Transverse colon (tissue), 4 donors: ENCODE measurements around the gene ATP8B4. TPM values are rescaled to one million over a fixed set of nuclear protein-coding genes. Genes with fewer than 3 reads are reported as not detected.

ENCODE experiments used
- DNase-seq: peaks from one replicate; pipeline ENCODE4 v3.0.0-alpha.2; 2019
- H3K27ac ChIP-seq, 4 donors: fragments of 200-600 bp; sonication (generic); 2 replicates each; pipeline ENCODE4 v1.5.1; 2016 to 2018; ENCODE audit warnings: inconsistent platforms in 4 of 4
- H3K27me3 ChIP-seq: fragments of 200-600 bp; sonication (generic); 2 replicates; pipeline ENCODE4 v1.5.1; 2017; ENCODE audit warnings: inconsistent platforms
- H3K36me3 ChIP-seq, 4 donors: fragments of 200-600 bp; sonication (generic); 2 replicates each; pipeline ENCODE4 v1.5.1; 2017 to 2019; ENCODE audit warnings: inconsistent platforms in 4 of 4
- H3K4me1 ChIP-seq, 4 donors: fragments of 200-600 bp; sonication (generic); 2 replicates each; pipeline ENCODE4 v1.5.1; 2017 to 2020; ENCODE audit warnings: inconsistent platforms in 4 of 4
- H3K4me3 ChIP-seq, 4 donors: fragments of 200-600 bp; sonication (generic); 1 replicate in 1 of 4; 2 replicates in 3 of 4; pipeline versions ENCODE4 v1.5.1 to v1.6.1; 2017 to 2019; ENCODE audit warnings: inconsistent platforms in 4 of 4
- H3K9me3 ChIP-seq, 2 donors: fragments of 200-600 bp; sonication (generic); 2 replicates each; pipeline ENCODE4 v1.5.1; 2017 to 2019; ENCODE audit warnings: inconsistent platforms in 2 of 2
- EP300 ChIP-seq: sonication (generic); formaldehyde crosslinking; IDR thresholded peaks from one replicate; pipeline ENCODE4 v1.6.1; 2017; ENCODE audit warnings: antibody characterized with exemption, low read depth
- POLR2A ChIP-seq: fragments of 450-650 bp; IDR thresholded peaks from one replicate; pipeline ENCODE4 v1.6.1; 2016; ENCODE audit warnings: antibody characterized with exemption, mild to moderate bottlenecking, moderate library complexity
- POLR2AphosphoS5 ChIP-seq, 3 donors: sonication (generic); formaldehyde crosslinking; IDR thresholded peaks; one replicate each; pipeline ENCODE4 v1.6.1; 2016; ENCODE audit warnings: antibody characterized with exemption in 3 of 3
- WGBS, 2 donors: methylation state at CpG; one replicate each; pipeline ENCODE4 v1.1.5; 2018; ENCODE audit warnings: low coverage in 1 of 2; 5-methylcytosine and 5-hydroxymethylcytosine counted together
- in situ Hi-C, 4 donors: fragments of 200-750 bp; cut with MboI; loops; one replicate each; pipeline versions ENCODE4 v1.15.0 to v1.15.1; 2017; ENCODE audit warnings: low sequenced_read_pairs in 3 of 4, low pct_ligation_motif_present in 1 of 4, low pct_unique_long_range_greater_than_20kb in 1 of 4
- intact Hi-C: fragments of 100-400 bp; cut with DNase I; formaldehyde crosslinking; loops from one replicate; pipeline ENCODE4 v1.15.1; 2023; ENCODE audit warnings: low total_unique reads
- total RNA-seq, 4 donors: library from RNA; depleted of rRNA; stranded (reverse); fragments of >200 nt; gene quantifications; one replicate each; pipeline ENCODE4 v1.1.0, GENCODE V29; 2016
- TF ChIP-seq, protein P1 (sequence below), 5 experiments: fragments of 200-600 bp in 3 of 5; fragments of 450-650 bp in 2 of 5; sonication (generic) in 3 of 5; IDR thresholded peaks; 1 replicate in 2 of 5; 2 replicates in 3 of 5; pipeline ENCODE4 v1.5.1; 2016 to 2017; ENCODE audit warnings: antibody characterized with exemption in 5 of 5, inconsistent platforms in 3 of 5, mild to moderate bottlenecking in 2 of 5, moderate library complexity in 1 of 5

The ATP8B4 gene
- total RNA-seq, 4 donors from 2014 or later, result 6.2 to 26.2 (median 8.5) TPM

- Histone ChIP-seq H3K4me1 (no peaks in the 10 kb centered on the region), H3K4me3 (no peak overlapping the region), H3K27ac (no peak overlapping the region), H3K9me3 (peaks cover 0 to 7% of the 10 kb centered on the region in 2 donors), H3K36me3 (no peaks in the 10 kb centered on the region), H3K27me3 (no peaks in the 10 kb centered on the region)
- TF ChIP-seq, protein P1, sequence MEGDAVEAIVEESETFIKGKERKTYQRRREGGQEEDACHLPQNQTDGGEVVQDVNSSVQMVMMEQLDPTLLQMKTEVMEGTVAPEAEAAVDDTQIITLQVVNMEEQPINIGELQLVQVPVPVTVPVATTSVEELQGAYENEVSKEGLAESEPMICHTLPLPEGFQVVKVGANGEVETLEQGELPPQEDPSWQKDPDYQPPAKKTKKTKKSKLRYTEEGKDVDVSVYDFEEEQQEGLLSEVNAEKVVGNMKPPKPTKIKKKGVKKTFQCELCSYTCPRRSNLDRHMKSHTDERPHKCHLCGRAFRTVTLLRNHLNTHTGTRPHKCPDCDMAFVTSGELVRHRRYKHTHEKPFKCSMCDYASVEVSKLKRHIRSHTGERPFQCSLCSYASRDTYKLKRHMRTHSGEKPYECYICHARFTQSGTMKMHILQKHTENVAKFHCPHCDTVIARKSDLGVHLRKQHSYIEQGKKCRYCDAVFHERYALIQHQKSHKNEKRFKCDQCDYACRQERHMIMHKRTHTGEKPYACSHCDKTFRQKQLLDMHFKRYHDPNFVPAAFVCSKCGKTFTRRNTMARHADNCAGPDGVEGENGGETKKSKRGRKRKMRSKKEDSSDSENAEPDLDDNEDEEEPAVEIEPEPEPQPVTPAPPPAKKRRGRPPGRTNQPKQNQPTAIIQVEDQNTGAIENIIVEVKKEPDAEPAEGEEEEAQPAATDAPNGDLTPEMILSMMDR (IDR thresholded peaks at IDR 0.05), result no peak
- TF ChIP-seq POLR2A, result no peak
- TF ChIP-seq EP300, result no peak
- no peak for TF ChIP-seq POLR2AphosphoS5 (IDR thresholded peaks at IDR 0.05)
- WGBS, 2 donors, result 86 to 100% methylated on average over 2 of the region's 2 CpGs
- no peak for DNase-seq
- intact Hi-C loops, result no loop called here
- in situ Hi-C loops, result no loop called here
Observed at GRCh38 chr15:50151476-50151875, 32.4 kb upstream of the ATP8B4 start.

- intact Hi-C loops (no loop called here), in situ Hi-C loops (no loop called here)
- H3K36me3 ChIP-seq, result no peaks in the 10 kb centered on the region
- peaks cover 0 to 7% of the 10 kb centered on the region in 2 donors for H3K9me3 ChIP-seq
- H3K27ac ChIP-seq, result no peak overlapping the region
- H3K27me3 ChIP-seq, result no peaks in the 10 kb centered on the region
- TF ChIP-seq POLR2AphosphoS5 (IDR thresholded peaks at IDR 0.05) (no peak), EP300 (no peak)
- TF ChIP-seq, protein P1 (IDR thresholded peaks at IDR 0.05), result no peak
- no peak for DNase-seq
- H3K4me1 ChIP-seq, result no peaks in the 10 kb centered on the region
- no peak overlapping the region for H3K4me3 ChIP-seq
Observed at GRCh38 chr15:50150851-50151250, 31.8 kb upstream of the ATP8B4 start.

DNA sequence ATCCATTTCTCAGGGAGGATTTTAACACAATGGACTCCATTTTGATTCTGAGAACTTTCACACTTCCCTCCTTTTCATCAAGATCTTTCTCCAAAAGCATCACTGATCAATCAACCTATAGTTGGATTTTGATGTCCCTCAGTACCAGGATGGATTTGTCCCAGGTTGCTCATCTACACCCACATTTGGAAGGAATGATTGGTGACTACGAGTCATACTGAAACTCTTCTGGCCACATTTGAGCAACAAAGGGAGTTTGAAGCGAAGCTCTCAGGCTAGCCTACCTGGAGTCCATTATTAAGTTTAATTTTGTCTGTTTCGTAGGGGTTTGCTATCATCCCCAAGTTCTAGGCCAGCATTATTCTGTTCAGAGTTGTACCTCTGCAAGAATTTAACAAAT, 31.3 kb upstream of the ATP8B4 start:
- no peak overlapping the region for H3K4me3 ChIP-seq
- DNase-seq, result no peak
- H3K4me1 ChIP-seq, result peaks cover 0 to 3% (median 0%) of the 10 kb centered on the region in 4 donors
- intact Hi-C loops, result no loop called here
- no peaks in the 10 kb centered on the region for H3K36me3 ChIP-seq
- H3K9me3 ChIP-seq, result peaks cover 0 to 4% of the 10 kb centered on the region in 2 donors
- in situ Hi-C loops, result no loop called here
- no peaks in the 10 kb centered on the region for H3K27me3 ChIP-seq
- 81 to 83% methylated on average over 3 of the region's 3 CpGs for WGBS, 2 donors
- TF ChIP-seq POLR2A (no peak), POLR2AphosphoS5 (IDR thresholded peaks at IDR 0.05) (no peak), EP300 (no peak)
- TF ChIP-seq, protein P1 (IDR thresholded peaks at IDR 0.05), result no peak
- H3K27ac ChIP-seq, result no peak overlapping the region

GRCh38 chr15:50149090-50149489, 30.1 kb upstream of the ATP8B4 start:
- in situ Hi-C loops, result loop anchor here (10.0 to 25.0 kb wide), 5 partner anchors 737 to 1287 kb away; partner anchors contain the start of gene FGF7 (in 1 of the 4)

More at GRCh38 chr15:50149090-50149489, 30.1 kb upstream of the ATP8B4 start:
- Histone ChIP-seq H3K27ac (no peak overlapping the region), H3K9me3 (no peaks in the 10 kb centered on the region), H3K4me3 (no peak overlapping the region), H3K4me1 (peaks cover 0 to 6% (median 0%) of the 10 kb centered on the region in 4 donors), H3K36me3 (no peaks in the 10 kb centered on the region), H3K27me3 (no peaks in the 10 kb centered on the region)
- intact Hi-C loops, result loop anchor here (5.0 kb wide), 1 partner anchor 1282 kb away; no protein-coding TSS in a partner anchor
- TF ChIP-seq, protein P1 (IDR thresholded peaks at IDR 0.05), result no peak
- no peak for TF ChIP-seq POLR2AphosphoS5 (IDR thresholded peaks at IDR 0.05)
- TF ChIP-seq EP300, result no peak
- no peak for TF ChIP-seq POLR2A
- 0 to 27% methylated on average over 1 of the region's 1 CpG for WGBS, 2 donors
- no peak for DNase-seq
